ENCODE measurements around the gene NEK11. TPM values are rescaled to one million over a fixed set of nuclear protein-coding genes. Genes with fewer than 3 reads are reported as not detected.

The NEK11 gene
- polyA plus RNA-seq, 1 donor from 2014 or later, result 6.1 TPM

- no peak overlapping the region for H3K9ac ChIP-seq (ENCODE audit: low read length)
- no peak overlapping the region for H3K4me3 ChIP-seq (ENCODE audit: low read length)
- TF ChIP-seq REST (IDR thresholded peaks at IDR 0.05; ENCODE audit: borderline replicate concordance) (no peak), POLR2AphosphoS5 (IDR thresholded peaks at IDR 0.05) (no peak), TAF1 (IDR thresholded peaks at IDR 0.05; ENCODE audit: low read depth) (no peak), CTCF (IDR thresholded peaks at IDR 0.05; ENCODE audit: poor library complexity, severe bottlenecking) (no peak), EP300 (conservative IDR thresholded peaks at IDR 0.05; ENCODE audit: poor library complexity, severe bottlenecking) (no peak), RAD21 (conservative IDR thresholded peaks at IDR 0.05) (no peak), EZH2 (IDR thresholded peaks at IDR 0.05; ENCODE audit: borderline replicate concordance, insufficient read depth, low read length, poor library complexity, severe bottlenecking) (no peak), SMC3 (conservative IDR thresholded peaks at IDR 0.05; ENCODE audit: poor library complexity) (no peak), MXI1 (conservative IDR thresholded peaks at IDR 0.05; ENCODE audit: poor library complexity, severe bottlenecking) (no peak)
- H3K9me3 ChIP-seq (ENCODE audit: low read length), result no peaks in the 10 kb centered on the region
- H3K36me3 ChIP-seq (ENCODE audit: insufficient read depth, low read length), result no peaks in the 10 kb centered on the region
- H3K27me3 ChIP-seq (ENCODE audit: insufficient read depth, low read depth, low read length), result no peaks in the 10 kb centered on the region
- H4K20me1 ChIP-seq (ENCODE audit: insufficient read depth), result no peaks in the 10 kb centered on the region
- H3K79me2 ChIP-seq (replicated peaks; ENCODE audit: insufficient read depth, low read length), result no peaks in the 10 kb centered on the region
- H3K27ac ChIP-seq (ENCODE audit: low read length), result no peak overlapping the region
- H3K4me2 ChIP-seq (ENCODE audit: low read length), result no peak overlapping the region
- H2AFZ ChIP-seq (ENCODE audit: low read depth, low read length), result no peak overlapping the region
- no peaks in the 10 kb centered on the region for H3F3A ChIP-seq (ENCODE audit: insufficient read depth, low read length, poor library complexity, severe bottlenecking)
- H3K9me2 ChIP-seq (ENCODE audit: insufficient read depth, low read length), result no peaks in the 10 kb centered on the region
These were observed 174.0 kb downstream of the NEK11 start for GRCh38 chr3:131200636-131201199.

DNA sequence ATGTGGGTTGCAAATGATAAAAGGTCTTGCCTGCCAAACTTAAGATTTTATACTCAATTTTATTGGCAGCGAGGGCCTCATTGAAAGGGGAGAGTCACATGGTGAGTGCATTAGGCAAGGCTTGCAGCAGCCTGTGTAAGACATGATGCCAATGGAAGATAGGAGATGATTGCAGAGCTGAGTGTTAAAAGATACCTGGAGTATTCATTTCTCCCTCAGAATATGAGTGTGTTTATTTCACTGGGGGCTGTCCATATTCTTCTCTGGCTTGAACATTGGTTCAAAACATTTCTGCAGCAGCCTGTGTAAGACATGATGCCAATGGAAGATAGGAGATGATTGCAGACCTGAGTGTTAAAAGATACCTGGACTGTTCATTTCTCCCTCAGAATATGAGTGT, 189.7 kb downstream of the NEK11 start:
- H2AFZ ChIP-seq (ENCODE audit: low read depth, low read length), result no peak overlapping the region
- H3K27ac ChIP-seq (ENCODE audit: low read length), result no peak overlapping the region
- TF ChIP-seq EZH2 (IDR thresholded peaks at IDR 0.05; ENCODE audit: borderline replicate concordance, insufficient read depth, low read length, poor library complexity, severe bottlenecking) (no peak), MXI1 (conservative IDR thresholded peaks at IDR 0.05; ENCODE audit: poor library complexity, severe bottlenecking) (no peak), RAD21 (conservative IDR thresholded peaks at IDR 0.05) (no peak), REST (IDR thresholded peaks at IDR 0.05; ENCODE audit: borderline replicate concordance) (no peak), CTCF (IDR thresholded peaks at IDR 0.05; ENCODE audit: poor library complexity, severe bottlenecking) (no peak), POLR2AphosphoS5 (IDR thresholded peaks at IDR 0.05) (no peak), TAF1 (IDR thresholded peaks at IDR 0.05; ENCODE audit: low read depth) (no peak), EP300 (conservative IDR thresholded peaks at IDR 0.05; ENCODE audit: poor library complexity, severe bottlenecking) (no peak), SMC3 (conservative IDR thresholded peaks at IDR 0.05; ENCODE audit: poor library complexity) (no peak)
- no peaks in the 10 kb centered on the region for H3F3A ChIP-seq (ENCODE audit: insufficient read depth, low read length, poor library complexity, severe bottlenecking)
- no peak overlapping the region for H3K4me3 ChIP-seq (ENCODE audit: low read length)
- H3K27me3 ChIP-seq (ENCODE audit: insufficient read depth, low read depth, low read length), result no peaks in the 10 kb centered on the region
- no peaks in the 10 kb centered on the region for H4K20me1 ChIP-seq (ENCODE audit: insufficient read depth)
- H3K79me2 ChIP-seq (replicated peaks; ENCODE audit: insufficient read depth, low read length), result no peaks in the 10 kb centered on the region
- H3K9ac ChIP-seq (ENCODE audit: low read length), result no peak overlapping the region
- no peak overlapping the region for H3K4me2 ChIP-seq (ENCODE audit: low read length)
- H3K9me2 ChIP-seq (ENCODE audit: insufficient read depth, low read length), result no peaks in the 10 kb centered on the region
- no peaks in the 10 kb centered on the region for H3K9me3 ChIP-seq (ENCODE audit: low read length)
- H3K36me3 ChIP-seq (ENCODE audit: insufficient read depth, low read length), result no peaks in the 10 kb centered on the region
